HG03521 (cell line): ENCODE measurements around the gene DUSP6.
"Not testable (repeated sequence)": the region's sequence is repeated elsewhere in the genome, so short reads cannot be mapped to it uniquely, and the experiment has no call there.

Experiments used
- ATAC-seq: cut with Tn5 transposase; IDR thresholded peaks from one replicate; pipeline ENCODE4 v1.9.1; 2021; ENCODE audit warnings: mild to moderate bottlenecking, moderate library complexity; ENCODE audit not compliant: unreplicated experiment

Gene DUSP6

GRCh38 chr12:89353188-89353822 lies 1.0 kb upstream of the DUSP6 start:
- ATAC-seq: no peak

DNA sequence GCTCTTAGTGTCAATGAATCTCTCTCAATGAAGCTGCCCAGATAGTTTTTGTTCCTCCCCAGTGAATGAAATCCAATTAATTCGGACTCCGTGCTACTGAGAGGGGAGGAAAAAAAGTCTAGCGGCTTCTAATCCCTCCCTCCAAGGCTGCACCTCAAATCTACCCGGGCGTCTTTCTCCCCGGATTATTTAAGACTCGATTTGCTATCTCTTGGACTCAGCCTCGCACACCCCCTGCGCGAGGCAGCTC lies 134 bp downstream of the DUSP6 start:
- no peak for ATAC-seq

GRCh38 chr12:89351489-89352241 lies 636 bp downstream of the DUSP6 start:
- ATAC-seq: no peak

- ATAC-seq: no peak
These were observed 1.4 kb downstream of the DUSP6 start for GRCh38 chr12:89350630-89351488.

DNA sequence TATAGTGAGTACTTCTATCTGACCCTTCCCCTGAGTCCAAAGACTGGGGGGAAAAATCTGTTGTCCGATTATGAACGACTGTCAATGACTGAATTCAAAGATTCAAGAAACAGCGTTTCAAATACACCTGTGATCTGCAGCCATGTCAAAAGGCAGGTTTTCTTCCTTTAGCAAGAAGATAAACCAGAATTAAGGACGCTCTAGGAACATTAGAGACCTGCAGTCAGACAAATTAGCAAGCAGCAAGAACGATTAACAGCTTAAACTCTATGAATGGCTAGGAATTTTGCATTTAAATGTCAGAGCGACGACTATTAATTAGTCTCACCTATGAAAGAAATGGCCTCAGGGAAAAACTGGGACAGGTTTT lies 2.1 kb downstream of the DUSP6 start:
- no peak for ATAC-seq

DNA sequence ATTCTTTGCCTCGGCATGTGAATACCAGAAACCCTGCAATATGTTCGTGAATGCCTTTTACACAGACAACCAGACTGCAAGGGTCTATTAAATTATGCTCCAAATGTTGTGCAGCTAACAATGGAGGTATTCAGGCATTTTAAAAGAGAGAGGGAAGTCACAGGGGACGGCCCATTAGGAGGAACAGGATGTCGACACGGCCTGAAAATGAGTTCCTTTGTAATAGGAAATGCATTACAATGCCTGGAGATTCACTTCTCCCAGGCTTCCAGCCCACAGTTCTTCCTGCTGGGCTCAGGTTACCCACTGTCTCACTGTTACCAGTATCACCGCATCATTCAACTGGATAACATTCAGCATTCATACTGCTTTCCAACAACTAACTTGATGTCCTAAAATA lies 2.5 kb downstream of the DUSP6 start:
- ATAC-seq: no peak

DNA sequence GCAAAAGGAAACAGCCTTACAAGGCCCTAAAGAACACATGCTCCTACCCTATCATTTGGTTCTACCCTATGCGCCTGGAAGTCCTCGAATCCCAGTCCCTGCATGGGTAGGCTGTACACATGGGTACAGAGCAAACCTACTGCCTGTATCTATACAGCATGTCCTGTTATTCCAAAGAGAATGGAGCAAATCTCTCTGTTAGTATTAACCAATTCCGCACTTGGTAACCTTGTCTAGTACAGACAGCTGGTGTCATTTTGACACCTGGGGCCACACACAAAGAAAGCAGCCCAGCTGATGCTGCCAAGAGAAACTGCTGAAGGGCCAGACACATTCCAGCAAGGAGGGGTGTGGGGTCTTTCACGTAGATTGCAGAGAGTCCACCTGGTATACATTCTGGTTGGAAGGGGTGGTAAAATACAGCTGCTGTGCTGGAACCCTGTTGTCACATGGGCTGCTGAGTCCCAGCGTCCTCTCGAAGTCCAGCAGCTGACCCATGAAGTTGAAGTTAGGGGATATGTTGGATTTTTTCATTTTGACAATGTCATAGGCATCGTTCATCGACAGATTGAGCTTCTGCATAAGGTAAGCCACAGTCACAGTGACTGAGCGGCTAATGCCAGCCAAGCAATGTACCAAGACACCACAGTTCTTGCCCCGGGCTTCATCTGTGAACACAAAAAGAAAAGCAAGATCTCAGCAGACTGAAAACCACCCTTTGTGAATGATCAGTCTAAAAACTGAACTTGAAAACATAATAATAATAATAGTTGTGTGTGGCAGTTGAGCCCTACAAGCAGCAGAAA lies 3.2 kb downstream of the DUSP6 start:
- ATAC-seq: no peak

GRCh38 chr12:89347325-89347829 lies 4.9 kb downstream of the DUSP6 start:
- ATAC-seq: no peak

- ATAC-seq: peak; percentile 7
These were observed 5.5 kb downstream of the DUSP6 start for GRCh38 chr12:89346741-89347324.

DNA sequence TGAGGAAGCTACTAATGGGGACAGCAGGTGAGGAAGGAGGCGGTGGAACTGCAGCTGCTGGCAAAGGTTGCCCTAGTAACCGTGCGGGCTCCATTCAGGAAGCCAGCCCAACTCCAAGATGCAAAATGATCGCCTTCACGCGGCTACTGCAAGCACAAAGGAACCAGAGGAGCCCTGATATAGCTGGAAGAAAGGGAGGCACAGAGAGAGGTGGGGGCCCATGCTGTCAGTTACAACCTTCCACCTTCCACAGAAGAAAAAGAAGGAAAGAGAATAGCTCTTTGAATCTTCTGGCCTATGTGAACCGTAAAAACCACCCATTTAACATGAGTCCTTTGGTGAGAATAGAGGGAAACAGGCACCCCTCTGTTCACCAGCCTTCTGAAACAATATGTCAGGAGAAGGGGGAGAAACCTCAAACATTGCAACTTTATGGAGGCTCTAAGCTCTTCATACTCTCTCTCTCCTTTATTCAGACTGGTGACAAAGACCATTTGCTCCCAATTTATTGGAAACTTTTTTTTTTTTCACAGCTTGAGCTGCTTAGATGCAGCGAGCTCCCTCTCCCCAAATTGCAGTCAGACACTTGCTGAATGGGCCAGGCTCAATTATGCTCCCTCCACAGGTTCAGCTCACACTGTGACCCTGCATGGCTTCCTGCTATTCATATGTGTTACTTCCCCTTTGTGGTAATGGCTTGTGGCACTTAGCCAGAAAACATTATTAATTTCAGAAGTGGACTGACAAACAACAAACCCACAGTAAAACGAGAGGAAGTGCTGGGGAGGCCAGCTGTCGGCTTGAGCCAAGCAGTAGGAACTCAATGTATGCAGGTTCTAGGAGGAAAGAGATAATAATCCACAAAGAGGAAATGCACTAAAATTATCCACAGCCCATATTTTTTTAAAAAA lies 6.2 kb downstream of the DUSP6 start:
- peak; percentile 96 for ATAC-seq

DNA sequence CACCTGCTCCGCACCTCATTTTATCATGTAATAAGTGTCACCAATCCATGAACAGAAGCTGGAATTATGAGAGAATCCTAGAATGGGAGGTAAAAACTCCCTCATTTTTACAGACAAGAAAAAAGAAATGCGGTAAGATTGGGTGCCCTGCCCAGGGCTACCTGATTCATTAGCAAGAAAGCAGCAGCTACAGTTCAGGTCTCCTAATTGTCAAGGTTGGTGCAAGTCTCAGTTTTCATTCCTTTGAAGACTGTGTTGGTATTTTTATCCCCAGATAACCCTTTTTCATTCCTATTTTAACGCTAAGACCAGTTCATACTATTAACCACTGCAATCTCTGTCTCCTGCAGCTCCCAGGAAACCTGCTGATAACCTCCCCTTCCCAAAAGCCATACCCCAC lies 6.9 kb downstream of the DUSP6 start:
- no peak for ATAC-seq

DNA sequence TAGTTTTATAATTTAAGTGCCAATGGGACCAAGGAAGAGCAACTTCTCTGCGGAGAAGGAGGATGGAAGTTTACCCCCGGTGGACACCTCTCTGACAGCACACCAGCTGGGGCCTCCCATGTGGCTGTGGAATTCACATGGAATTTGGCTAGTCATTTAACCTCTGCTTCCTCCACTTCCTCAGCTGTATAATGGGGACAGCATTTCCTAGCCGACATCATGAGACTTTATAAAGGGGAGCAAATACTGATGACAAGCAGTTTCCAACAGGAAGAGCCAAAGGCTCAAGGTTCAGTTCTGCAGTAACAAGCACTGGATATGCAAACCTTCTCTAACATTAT lies 7.5 kb downstream of the DUSP6 start:
- ATAC-seq: no peak

GRCh38 chr12:89344043-89344861 lies 8.0 kb downstream of the DUSP6 start:
- ATAC-seq: no peak

DNA sequence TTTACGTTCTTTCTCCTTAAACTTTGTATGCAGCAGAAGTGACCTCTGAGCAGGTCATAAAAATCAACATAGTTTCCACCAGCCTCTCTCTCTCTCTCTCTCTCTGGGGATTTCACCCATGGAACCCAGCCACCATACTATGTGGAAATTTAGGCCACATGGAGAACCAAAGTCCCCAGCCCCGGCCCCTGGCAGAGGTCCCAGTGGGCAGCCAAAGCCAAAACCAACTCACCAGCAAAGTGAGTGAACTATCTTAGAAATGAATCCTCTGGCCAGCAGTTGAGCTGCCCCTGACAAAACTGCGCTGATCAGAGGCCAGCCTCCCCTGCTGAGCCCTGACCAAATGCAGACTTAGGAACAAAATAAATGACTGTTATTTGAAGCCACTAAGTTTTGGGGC lies 9.2 kb downstream of the DUSP6 start:
- no peak for ATAC-seq

GRCh38 chr12:89340861-89341260 lies 11.4 kb downstream of the DUSP6 start:
- ATAC-seq: no peak

GRCh38 chr12:89339526-89339925 lies 12.8 kb downstream of the DUSP6 start:
- no peak for ATAC-seq

- ATAC-seq: not testable (repeated sequence)
These were observed 15.2 kb downstream of the DUSP6 start for GRCh38 chr12:89337136-89337535.

GRCh38 chr12:89335452-89336244 lies 16.7 kb downstream of the DUSP6 start:
- ATAC-seq: no peak
